ENCODE data around the gene MAGEB6.

The MAGEB6 gene

DNA sequence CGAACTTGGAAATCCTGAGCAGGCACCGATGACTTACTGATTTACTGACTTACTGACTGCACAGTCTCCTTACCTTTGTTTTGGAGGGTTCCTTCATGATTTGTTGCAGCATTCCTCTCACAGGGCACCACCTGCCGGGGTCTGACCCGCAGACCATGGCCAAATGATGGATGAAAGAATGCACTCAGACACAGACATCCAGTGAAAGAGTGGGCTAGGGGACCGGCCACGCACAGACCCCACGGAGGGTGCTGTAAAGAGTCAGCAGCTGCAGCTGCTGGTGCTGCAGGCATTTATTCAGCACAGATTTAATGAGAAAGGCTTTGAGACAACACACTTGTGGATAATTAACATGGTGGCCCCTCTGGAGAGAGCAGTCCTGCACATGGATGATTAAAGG, 27.1 kb downstream of the MAGEB6 start:
- DNase-seq (ENCODE audit: low read depth), result no peak
- TF ChIP-seq, protein P1, sequence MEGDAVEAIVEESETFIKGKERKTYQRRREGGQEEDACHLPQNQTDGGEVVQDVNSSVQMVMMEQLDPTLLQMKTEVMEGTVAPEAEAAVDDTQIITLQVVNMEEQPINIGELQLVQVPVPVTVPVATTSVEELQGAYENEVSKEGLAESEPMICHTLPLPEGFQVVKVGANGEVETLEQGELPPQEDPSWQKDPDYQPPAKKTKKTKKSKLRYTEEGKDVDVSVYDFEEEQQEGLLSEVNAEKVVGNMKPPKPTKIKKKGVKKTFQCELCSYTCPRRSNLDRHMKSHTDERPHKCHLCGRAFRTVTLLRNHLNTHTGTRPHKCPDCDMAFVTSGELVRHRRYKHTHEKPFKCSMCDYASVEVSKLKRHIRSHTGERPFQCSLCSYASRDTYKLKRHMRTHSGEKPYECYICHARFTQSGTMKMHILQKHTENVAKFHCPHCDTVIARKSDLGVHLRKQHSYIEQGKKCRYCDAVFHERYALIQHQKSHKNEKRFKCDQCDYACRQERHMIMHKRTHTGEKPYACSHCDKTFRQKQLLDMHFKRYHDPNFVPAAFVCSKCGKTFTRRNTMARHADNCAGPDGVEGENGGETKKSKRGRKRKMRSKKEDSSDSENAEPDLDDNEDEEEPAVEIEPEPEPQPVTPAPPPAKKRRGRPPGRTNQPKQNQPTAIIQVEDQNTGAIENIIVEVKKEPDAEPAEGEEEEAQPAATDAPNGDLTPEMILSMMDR (conservative IDR thresholded peaks at IDR 0.05; ENCODE audit: low read depth, low read length), result no peak
- no peak overlapping the region for H3K4me3 ChIP-seq (ENCODE audit: low read depth, low read length)

DNA sequence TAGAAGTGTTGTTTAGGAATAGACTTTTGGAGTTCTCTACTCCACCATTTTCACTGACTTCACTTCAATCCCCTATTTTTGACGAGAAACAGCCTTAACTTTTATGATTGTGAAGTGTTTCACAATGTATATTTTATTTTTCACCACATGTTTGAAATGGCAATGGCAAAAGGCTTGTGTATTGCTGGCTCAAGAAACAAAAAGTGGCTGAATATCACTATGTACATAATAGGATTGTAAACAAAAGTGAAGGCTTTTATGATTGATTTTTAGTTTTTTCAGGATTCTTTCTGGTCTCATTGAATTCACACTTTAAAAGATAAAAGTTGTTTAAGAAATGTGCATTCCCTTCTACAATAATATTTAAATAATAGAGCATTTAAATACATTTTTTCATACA, 41.9 kb downstream of the MAGEB6 start:
- TF ChIP-seq, protein P1 (conservative IDR thresholded peaks at IDR 0.05; ENCODE audit: low read depth, low read length), result no peak
- no peak for DNase-seq (ENCODE audit: low read depth)

More for the DNA sequence above, 41.9 kb downstream of the MAGEB6 start:
- no peak overlapping the region for H3K4me3 ChIP-seq (ENCODE audit: low read depth, low read length)
